GM23248 (cell line): Measurements from ENCODE around the gene BAHCC1. TPM values are rescaled to one million over a fixed set of nuclear protein-coding genes. Genes with fewer than 3 reads are reported as not detected.

Experiments used
- DNase-seq: peaks from one replicate; pipeline ENCODE4 v3.0.0-alpha.2; 2015
- H2AFZ ChIP-seq: fragments of 200-600 bp; sonication (generic); 2 replicates; pipeline ENCODE4 v1.6.1; 2016; ENCODE audit warnings: antibody characterized with exemption
- H3F3A ChIP-seq: fragments of 200-600 bp; sonication (generic); 2 replicates; pipeline ENCODE4 v1.6.1; 2016; ENCODE audit warnings: mild to moderate bottlenecking, antibody characterized with exemption, mixed run types; ENCODE audit not compliant: insufficient read depth
- H3K27ac ChIP-seq: fragments of 200-600 bp; sonication (generic); 2 replicates; pipeline ENCODE4 v1.5.1; 2016; ENCODE audit warnings: mild to moderate bottlenecking
- H3K27me3 ChIP-seq: fragments of 200-600 bp; sonication (generic); replicated peaks from 2 replicates; pipeline ENCODE4 v1.6.1; 2016; ENCODE audit warnings: mild to moderate bottlenecking; ENCODE audit not compliant: insufficient read depth
- H3K36me3 ChIP-seq: fragments of 200-600 bp; sonication (generic); 2 replicates; pipeline ENCODE4 v1.6.1; 2016; ENCODE audit warnings: low read depth, mild to moderate bottlenecking
- H3K4me1 ChIP-seq: fragments of 200-600 bp; sonication (generic); 2 replicates; pipeline ENCODE4 v1.6.1; 2016; ENCODE audit warnings: mild to moderate bottlenecking; ENCODE audit not compliant: insufficient read depth
- H3K4me2 ChIP-seq: fragments of 200-600 bp; sonication (generic); one replicate; pipeline ENCODE4 v1.6.1; 2016; ENCODE audit warnings: mild to moderate bottlenecking; ENCODE audit not compliant: unreplicated experiment
- H3K4me3 ChIP-seq: fragments of 200-600 bp; sonication (generic); 2 replicates; pipeline ENCODE4 v1.5.1; 2016; ENCODE audit warnings: mild to moderate bottlenecking
- H3K79me2 ChIP-seq: fragments of 200-600 bp; sonication (generic); 2 replicates; pipeline ENCODE4 v1.6.1; 2016; ENCODE audit warnings: mild to moderate bottlenecking; ENCODE audit not compliant: insufficient read depth
- H3K9ac ChIP-seq: fragments of 200-600 bp; sonication (generic); 2 replicates; pipeline ENCODE4 v1.6.1; 2016; ENCODE audit warnings: mild to moderate bottlenecking
- H3K9me2 ChIP-seq: fragments of 200-600 bp; sonication (generic); 2 replicates; pipeline ENCODE4 v1.6.1; 2016; ENCODE audit warnings: mixed run types, mild to moderate bottlenecking, moderate library complexity; ENCODE audit not compliant: insufficient read depth
- H3K9me3 ChIP-seq: fragments of 200-600 bp; sonication (generic); one replicate; pipeline ENCODE4 v1.6.1; 2017; ENCODE audit warnings: low read depth
- H4K20me1 ChIP-seq: fragments of 200-600 bp; sonication (generic); 2 replicates; pipeline ENCODE4 v1.6.0; 2016; ENCODE audit not compliant: insufficient read depth
- EZH2 ChIP-seq: fragments of 200-600 bp; sonication (generic); IDR thresholded peaks from 2 replicates; pipeline ENCODE4 v1.6.1; 2018; ENCODE audit warnings: antibody characterized with exemption, mild to moderate bottlenecking; ENCODE audit not compliant: insufficient read depth, poor library complexity, severe bottlenecking
- EZH2phosphoT487 ChIP-seq: fragments of 200-600 bp; sonication (generic); IDR thresholded peaks from 2 replicates; pipeline ENCODE4 v1.6.1; 2018; ENCODE audit warnings: antibody characterized with exemption, moderate library complexity, mild to moderate bottlenecking, low read depth; ENCODE audit not compliant: insufficient read depth
- WGBS, 2 experiments: methylation state at CpG; one replicate each; pipeline ENCODE4 v1.1.6; 2015 to 2017; ENCODE audit warnings: low lambda C conversion rate in 2 of 2, low coverage in 1 of 2; ENCODE audit errors: missing lambda C conversion rate in 2 of 2; 5-methylcytosine and 5-hydroxymethylcytosine counted together
- in situ Hi-C: fragments of 300-500 bp; cut with MboI; formaldehyde crosslinking; loops from 2 replicates; pipeline ENCODE4 v1.15.0; 2020
- polyA plus RNA-seq: library from polyadenylated mRNA; unstranded; fragments of >200 nt; fragmentation: Nextera tagmentation; extraction: Ambion mirVana; gene quantifications from 2 replicates; pipeline ENCODE4 v1.2.1, GENCODE V29; 2016
- total RNA-seq: library from RNA; depleted of rRNA; stranded (reverse); fragments of >200 nt; shearing (Covaris generic); gene quantifications from 2 replicates; pipeline ENCODE4 v1.2.3, GENCODE V29; 2014

BAHCC1 gene
- total and polyA plus RNA-seq, 2 experiments from 2014 or later: 1.3 to 3.0 TPM

DNA sequence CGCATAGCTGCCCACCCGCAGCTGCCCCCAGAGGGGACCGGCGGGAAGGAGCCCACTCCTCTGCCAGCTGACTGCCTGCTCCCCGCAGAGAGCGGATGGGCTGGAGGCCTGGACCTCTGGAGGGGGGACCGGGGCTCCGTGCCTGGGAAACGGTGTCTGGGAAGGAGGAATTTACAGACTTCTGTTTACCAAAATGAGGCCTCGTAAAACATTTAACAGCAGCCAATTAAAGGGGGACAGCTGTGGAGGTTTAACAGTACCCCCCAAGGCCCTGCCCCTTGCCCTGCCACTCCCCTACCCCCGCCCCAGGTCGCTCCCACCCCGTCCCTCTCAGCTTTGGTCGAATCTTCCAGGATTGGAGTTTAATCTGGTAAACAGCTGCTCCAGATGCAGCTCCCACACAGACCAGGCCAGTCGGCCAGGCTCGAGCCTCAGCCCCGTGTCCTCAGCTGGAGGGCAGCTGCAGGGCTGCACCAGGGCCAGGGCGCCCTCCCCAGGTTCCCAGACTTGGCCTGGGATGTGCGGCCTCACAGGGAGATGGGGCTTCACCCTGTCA lies 41.1 kb downstream of the BAHCC1 start:
- 51 to 58% methylated on average over 17 to 19 of the region's 19 CpGs for WGBS, 2 experiments
- no peaks in the 10 kb centered on the region for H3K79me2 ChIP-seq
- no peak for TF ChIP-seq EZH2phosphoT487
- no peak for TF ChIP-seq EZH2
- no peaks in the 10 kb centered on the region for H3K27me3 ChIP-seq
- H3K4me3 ChIP-seq: no peak overlapping the region
- H3K4me2 ChIP-seq: no peak overlapping the region
- no peaks in the 10 kb centered on the region for H3K36me3 ChIP-seq
- no peak overlapping the region for H2AFZ ChIP-seq
- H3K27ac ChIP-seq: no peak overlapping the region
- H3K9me2 ChIP-seq: no peaks in the 10 kb centered on the region
- no peaks in the 10 kb centered on the region for H3K9me3 ChIP-seq
- in situ Hi-C loops: no loop called here
- H3F3A ChIP-seq: no peaks in the 10 kb centered on the region
- H3K9ac ChIP-seq: no peak overlapping the region
- peaks cover 9% of the 10 kb centered on the region for H3K4me1 ChIP-seq
- no peaks in the 10 kb centered on the region for H4K20me1 ChIP-seq
- peak; percentile 11 for DNase-seq

DNA sequence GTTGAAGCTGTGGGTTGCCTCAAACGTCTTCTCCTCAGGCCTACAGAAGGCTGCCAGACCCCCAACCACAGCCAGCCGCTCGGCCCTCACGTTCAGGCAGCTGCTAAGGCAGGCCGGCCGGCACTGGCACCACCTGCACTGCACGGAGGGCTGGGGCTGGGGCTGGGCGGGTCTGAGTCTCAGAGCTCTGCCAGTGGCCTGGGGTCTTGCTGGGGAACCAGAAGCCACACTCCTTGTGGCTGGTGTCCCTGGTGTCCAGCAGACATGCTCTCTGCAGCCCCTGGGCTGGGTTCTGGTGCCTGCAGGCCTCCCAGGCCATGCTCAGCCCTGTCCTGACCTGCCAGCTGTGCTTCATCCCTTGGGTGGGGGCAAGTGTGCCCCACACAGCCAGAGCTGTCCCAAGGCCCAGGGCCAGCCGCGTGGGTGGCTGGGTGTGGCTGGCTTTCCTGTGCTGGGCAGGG lies 42.0 kb downstream of the BAHCC1 start:
- Histone ChIP-seq H4K20me1 (no peaks in the 10 kb centered on the region), H3K36me3 (no peaks in the 10 kb centered on the region), H3K4me3 (no peak overlapping the region), H3K27ac (no peak overlapping the region), H3K4me1 (peaks cover 9% of the 10 kb centered on the region), H3F3A (no peaks in the 10 kb centered on the region), H3K9ac (peak overlapping the region; percentile 31; the same call in 1 of the 2 replicates), H3K9me2 (no peaks in the 10 kb centered on the region), H2AFZ (no peak overlapping the region), H3K79me2 (no peaks in the 10 kb centered on the region), H3K4me2 (no peak overlapping the region), H3K9me3 (no peaks in the 10 kb centered on the region), H3K27me3 (no peaks in the 10 kb centered on the region)
- 72 to 79% methylated on average over 10 of the region's 10 CpGs for WGBS, 2 experiments
- no peak for TF ChIP-seq EZH2
- TF ChIP-seq EZH2phosphoT487: no peak
- DNase-seq: peak; percentile 48
- in situ Hi-C loops: no loop called here

DNA sequence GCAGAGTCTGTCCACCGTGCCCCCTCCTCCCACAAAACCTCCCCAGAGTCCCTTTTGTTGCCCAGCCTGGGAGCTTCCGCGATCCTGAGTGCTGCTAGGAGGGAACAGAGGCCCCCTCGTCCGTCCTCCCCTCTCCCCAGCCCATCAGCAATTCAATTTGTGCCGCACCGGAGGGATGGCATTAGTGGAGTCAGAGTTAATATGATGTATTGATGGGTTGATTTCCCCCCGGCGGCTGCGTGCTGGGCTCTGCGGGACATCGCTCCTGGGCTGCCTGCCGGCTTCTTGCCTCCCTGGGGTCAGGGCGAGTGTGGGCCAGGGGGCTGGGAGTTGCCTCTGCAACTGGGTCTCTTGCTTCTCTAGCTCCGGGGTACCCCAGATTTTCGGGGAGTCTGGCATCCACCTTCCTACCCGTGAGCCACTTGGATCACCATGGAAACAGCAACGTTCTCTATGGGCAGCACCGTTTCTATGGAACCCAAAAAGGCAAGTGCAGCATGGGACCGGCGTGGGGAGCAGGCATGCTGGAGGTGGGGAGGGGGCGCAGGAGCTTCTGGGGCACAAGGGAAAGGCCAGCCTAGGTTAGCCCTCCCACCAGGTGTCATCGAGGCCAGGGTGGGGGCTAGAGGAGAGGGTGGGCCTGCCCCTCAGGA lies 42.9 kb downstream of the BAHCC1 start:
- Histone ChIP-seq H3K4me2 (no peak overlapping the region), H3F3A (no peaks in the 10 kb centered on the region), H4K20me1 (no peaks in the 10 kb centered on the region), H3K4me1 (peaks cover 9% of the 10 kb centered on the region), H2AFZ (no peak overlapping the region), H3K9ac (peak overlapping the region; percentile 31; the same call in 1 of the 2 replicates), H3K36me3 (no peaks in the 10 kb centered on the region), H3K4me3 (no peak overlapping the region), H3K27me3 (no peaks in the 10 kb centered on the region), H3K27ac (no peak overlapping the region), H3K9me2 (no peaks in the 10 kb centered on the region), H3K79me2 (no peaks in the 10 kb centered on the region), H3K9me3 (no peaks in the 10 kb centered on the region)
- no peak for DNase-seq
- 88 to 89% methylated on average over 21 to 23 of the region's 23 CpGs for WGBS, 2 experiments
- in situ Hi-C loops: no loop called here
- TF ChIP-seq EZH2phosphoT487 (no peak), EZH2 (no peak)

DNA sequence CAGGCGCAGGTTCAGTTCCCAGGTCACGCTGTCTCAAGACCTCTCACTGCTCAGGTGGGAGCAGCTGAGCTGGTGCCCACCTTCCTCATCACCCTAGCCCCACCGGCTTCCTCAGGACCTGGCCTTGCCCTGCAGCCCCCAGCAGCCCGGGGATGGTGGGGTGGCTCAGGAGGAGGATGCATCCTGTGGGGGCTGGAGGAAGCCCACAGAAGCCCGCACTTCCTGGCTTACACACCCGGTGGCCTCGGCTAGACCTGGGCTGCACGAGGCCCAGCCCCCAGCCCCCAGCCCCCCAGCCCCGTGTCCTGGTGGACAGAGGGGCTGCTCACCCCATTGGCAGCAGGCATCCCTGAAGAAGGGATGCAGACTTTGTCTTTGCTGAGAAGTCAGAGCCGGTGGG lies 43.4 kb downstream of the BAHCC1 start:
- no peaks in the 10 kb centered on the region for H3F3A ChIP-seq
- H3K27ac ChIP-seq: no peak overlapping the region
- H4K20me1 ChIP-seq: no peaks in the 10 kb centered on the region
- no peak for TF ChIP-seq EZH2phosphoT487
- no peak for TF ChIP-seq EZH2
- in situ Hi-C loops: no loop called here
- H3K27me3 ChIP-seq: no peaks in the 10 kb centered on the region
- H3K9ac ChIP-seq: no peak overlapping the region
- no peak overlapping the region for H3K4me2 ChIP-seq
- H3K79me2 ChIP-seq: no peaks in the 10 kb centered on the region
- 88 to 92% methylated on average over 2 to 10 of the region's 10 CpGs for WGBS, 2 experiments
- H3K4me1 ChIP-seq: peaks cover 9% of the 10 kb centered on the region
- no peak overlapping the region for H2AFZ ChIP-seq
- no peaks in the 10 kb centered on the region for H3K9me2 ChIP-seq
- no peaks in the 10 kb centered on the region for H3K9me3 ChIP-seq
- no peaks in the 10 kb centered on the region for H3K36me3 ChIP-seq
- no peak overlapping the region for H3K4me3 ChIP-seq
- DNase-seq: no peak
